Measurements from ENCODE around the gene LRRC37A. TPM values are rescaled to one million over a fixed set of nuclear protein-coding genes. Genes with fewer than 3 reads are reported as not detected.

Gene LRRC37A
- total RNA-seq, 2 donors from 2014 or later, result 2.8 to 3.3 TPM

Small RNA genes within 50 kb of the gene (small RNA-seq; reads per million reads assigned to genes)
- gene RN7SL656P, result 0 reads per million in 2 donors

Other genes starting within 250 kb of the LRRC37A start
- gene KANSL1, start 101.7 kb upstream of the LRRC37A start, total RNA-seq, result 100 to 1,000 TPM in 1 of 2 donors, 10 to 100 TPM in 1; 60.4 to 109 TPM
- gene ARL17B, start 66.6 kb downstream of the LRRC37A start, total RNA-seq, result 10 to 100 TPM; 20.1 to 39.7 TPM
- 10 to 100 TPM; 16.6 to 18.2 TPM for gene LRRC37A2, start 217.3 kb downstream of the LRRC37A start, total RNA-seq